HepG2 (cell line): ENCODE measurements around the gene TIFAB. TPM values are rescaled to one million over a fixed set of nuclear protein-coding genes. Genes with fewer than 3 reads are reported as not detected.

Experiments used
- ATAC-seq: fragments of 200-7000 bp; cut with Tn5 transposase; 3 replicates; pipeline ENCODE4 v1.9.1; 2020; ENCODE audit warnings: mild to moderate bottlenecking, moderate library complexity
- BruUV-seq: library from RNA; stranded (reverse); fragments of 400-500 nt; replicated peaks from 2 replicates; lab custom pipeline; 2021; lab: Mats Ljungman, UMichigan
- CTCF ChIA-PET: fragments of 300-600 bp; formaldehyde crosslinking; extraction: SDS; loops from one replicate; lab custom pipeline; 2021; ENCODE audit warnings: low total read pairs, inconsistent platforms, low intra/inter-chr PET ratio; lab: Yijun Ruan, JAX
- POLR2A ChIA-PET: fragments of 350-600 bp; sonication (Branson Sonifier 250); formaldehyde crosslinking; loops from one replicate; lab custom pipeline; 2020; ENCODE audit warnings: antibody characterized with exemption, inconsistent platforms; lab: Yijun Ruan, JAX
- DNase-seq: peaks from one replicate; pipeline ENCODE4 v3.0.0-alpha.2; 2015; ENCODE audit warnings: low spot score
- FAIRE-seq: peaks from 3 replicates; lab custom pipeline; 2011; peaks lifted over from hg19 to GRCh38; lab: Jason Lieb, UNC
- H2AFZ ChIP-seq: one replicate; pipeline ENCODE4 v1.6.1; 2011; ENCODE audit warnings: low read length, inconsistent platforms
- H3K27ac ChIP-seq: fragments of 300-600 bp; 3 replicates; pipeline ENCODE4 v1.8.0; 2011; ENCODE audit warnings: mixed run types, mild to moderate bottlenecking, mixed read lengths, low read length, inconsistent platforms; ENCODE audit not compliant: insufficient read depth; ENCODE audit errors: extremely low read length
- H3K27me3 ChIP-seq, 2 experiments: fragments of 200-600 bp in 1 of 2; 2 replicates in 1 of 2; 3 replicates in 1 of 2; pipeline versions ENCODE4 v1.6.0 to v1.8.0; 2011; ENCODE audit warnings: low read length in 2 of 2, mild to moderate bottlenecking in 2 of 2, moderate library complexity in 2 of 2, inconsistent platforms in 1 of 2; ENCODE audit not compliant: insufficient read depth in 2 of 2, control insufficient read depth in 1 of 2
- H3K36me3 ChIP-seq, 2 experiments: fragments of 200-600 bp in 1 of 2; replicated peaks in 1 of 2; 2 replicates in 1 of 2; 3 replicates in 1 of 2; pipeline versions ENCODE4 v1.5.1 to v1.8.0; 2011; ENCODE audit warnings: low read length in 2 of 2, inconsistent platforms in 1 of 2; ENCODE audit not compliant: insufficient read depth in 2 of 2, control insufficient read depth in 1 of 2
- H3K4me1 ChIP-seq: 2 replicates; pipeline ENCODE4 v1.5.1; 2012; ENCODE audit warnings: low read length, inconsistent platforms; ENCODE audit not compliant: insufficient read depth
- H3K4me2 ChIP-seq: 2 replicates; pipeline ENCODE4 v1.6.0; 2011; ENCODE audit warnings: low read depth, low read length, inconsistent platforms
- H3K4me3 ChIP-seq, 3 experiments: fragments of 200-600 bp in 1 of 3; sonication (generic), shearing (Covaris generic) in 1 of 3; replicated peaks in 1 of 3; 2 replicates each; pipeline ENCODE4 v1.5.1; 2011 to 2016; ENCODE audit warnings: low read length in 3 of 3, inconsistent platforms in 2 of 3, low read depth in 2 of 3, mild to moderate bottlenecking in 2 of 3, control low read depth in 1 of 3, mixed read lengths in 1 of 3; ENCODE audit not compliant: insufficient read depth in 1 of 3
- H3K79me2 ChIP-seq: one replicate; pipeline ENCODE4 v1.6.1; 2011; ENCODE audit warnings: low read length, inconsistent platforms; ENCODE audit not compliant: insufficient read depth
- H3K9ac ChIP-seq: 2 replicates; pipeline ENCODE4 v1.6.0; 2011; ENCODE audit warnings: mild to moderate bottlenecking, low read depth, low read length, inconsistent platforms; ENCODE audit not compliant: insufficient read depth
- H3K9me3 ChIP-seq: 2 replicates; pipeline ENCODE4 v1.5.1; 2012; ENCODE audit warnings: mild to moderate bottlenecking, low read length
- H4K20me1 ChIP-seq: 2 replicates; pipeline ENCODE4 v1.6.0; 2011; ENCODE audit warnings: inconsistent platforms, mild to moderate bottlenecking, low read length, moderate library complexity; ENCODE audit not compliant: insufficient read depth
- ASH2L ChIP-seq: fragments of 300-600, 200-600 bp; sonication (generic); IDR thresholded peaks from 2 replicates; pipeline ENCODE4 v1.7.0; 2017; ENCODE audit warnings: low read depth, mild to moderate bottlenecking, moderate library complexity, mixed read lengths, low read length; ENCODE audit not compliant: insufficient read length
- KDM1A ChIP-seq: IDR thresholded peaks from 2 replicates; pipeline ENCODE4 v1.6.1; 2016; ENCODE audit warnings: missing compliant biosample characterization
- LCORL ChIP-seq, 2 experiments: fragments of 450-650 bp in 1 of 2; sonication (generic) in 1 of 2; formaldehyde crosslinking in 1 of 2; IDR thresholded peaks; 2 replicates each; pipeline versions ENCODE4 v1.5.0 to v1.6.1; 2017 to 2020; ENCODE audit warnings: antibody characterized with exemption in 1 of 2, missing genetic modification reagents in 1 of 2
- NFE2 ChIP-seq: sonication (generic); formaldehyde crosslinking; IDR thresholded peaks from 2 replicates; pipeline ENCODE4 v1.4.0; 2020; ENCODE audit warnings: missing genetic modification reagents
- NR2F2 ChIP-seq: IDR thresholded peaks from 2 replicates; pipeline ENCODE4 v1.6.1; 2012; ENCODE audit warnings: low read depth, inconsistent platforms, borderline replicate concordance
- ZBTB43 ChIP-seq: sonication (generic); formaldehyde crosslinking; conservative IDR thresholded peaks from 2 replicates; pipeline ENCODE4 v1.4.0; 2020; ENCODE audit warnings: missing genetic modification reagents
- ZNF501 ChIP-seq: sonication (generic); formaldehyde crosslinking; IDR thresholded peaks from 2 replicates; pipeline ENCODE4 v1.5.1; 2020; ENCODE audit warnings: mild to moderate bottlenecking, moderate library complexity, missing genetic modification reagents
- ZNF800 ChIP-seq: sonication (generic); formaldehyde crosslinking; IDR thresholded peaks from 2 replicates; pipeline ENCODE4 v1.4.0; 2020; ENCODE audit warnings: missing genetic modification reagents
- WGBS: methylation state at CpG from one replicate; pipeline ENCODE4 v1.1.6; 2017; ENCODE audit warnings: low lambda C conversion rate; 5-methylcytosine and 5-hydroxymethylcytosine counted together
- in situ Hi-C: cut with HindIII; loops from 2 replicates; pipeline ENCODE4 v1.10.0; 2017; ENCODE audit warnings: low pct_unique_long_range_greater_than_20kb; ENCODE audit not compliant: extremely low pct_ligation_motif_present
- intact Hi-C: fragments of 100-400 bp; cut with micrococcal nuclease; formaldehyde crosslinking; loops from one replicate; pipeline ENCODE4 v1.10.0; 2022; ENCODE audit not compliant: unreplicated experiment
- polyA plus RNA-seq, 8 experiments: library from polyadenylated mRNA; depleted of rRNA in 3 of 8; stranded (reverse) in 7 of 8; unstranded in 1 of 8; fragments of >200 nt; fragmentation: Illumina TruSeq in 4 of 8; extraction: Trizol in 4 of 8; gene quantifications; 2 replicates each; pipeline versions ENCODE4 v1.2.1 to v1.2.3, GENCODE V29; 2011 to 2016; ENCODE audit warnings: low read depth in 4 of 8, missing spikeins in 1 of 8, mixed read lengths in 1 of 8; ENCODE audit not compliant: insufficient read depth in 1 of 8
- total RNA-seq, 5 experiments: library from RNA; depleted of rRNA; stranded (reverse); fragments of >200 nt; fragmentation: Illumina TruSeq; extraction: Trizol; gene quantifications; 2 replicates each; pipeline ENCODE4 v1.2.3, GENCODE V29; 2016; ENCODE audit warnings: low read depth in 1 of 5
- TF ChIP-seq, protein P1 (sequence below): sonication (generic); IDR thresholded peaks from 2 replicates; pipeline ENCODE4 v1.6.1; 2016; ENCODE audit warnings: low read depth, borderline replicate concordance
- TF ChIP-seq, protein P2 (sequence below), 2 experiments: sonication (generic) in 1 of 2; formaldehyde crosslinking in 1 of 2; IDR thresholded peaks; 2 replicates each; pipeline versions ENCODE4 v1.6.1 to v1.9.0; 2014 to 2022; ENCODE audit warnings: antibody characterized with exemption in 1 of 2, borderline replicate concordance in 1 of 2, inconsistent platforms in 1 of 2, low read depth in 1 of 2, missing genetic modification reagents in 1 of 2

Gene TIFAB
- total and polyA plus RNA-seq, 2 of the 13 experiments (the other 11 are each of a cell fraction or from before 2014, with no cell fraction given), result not detected

DNA sequence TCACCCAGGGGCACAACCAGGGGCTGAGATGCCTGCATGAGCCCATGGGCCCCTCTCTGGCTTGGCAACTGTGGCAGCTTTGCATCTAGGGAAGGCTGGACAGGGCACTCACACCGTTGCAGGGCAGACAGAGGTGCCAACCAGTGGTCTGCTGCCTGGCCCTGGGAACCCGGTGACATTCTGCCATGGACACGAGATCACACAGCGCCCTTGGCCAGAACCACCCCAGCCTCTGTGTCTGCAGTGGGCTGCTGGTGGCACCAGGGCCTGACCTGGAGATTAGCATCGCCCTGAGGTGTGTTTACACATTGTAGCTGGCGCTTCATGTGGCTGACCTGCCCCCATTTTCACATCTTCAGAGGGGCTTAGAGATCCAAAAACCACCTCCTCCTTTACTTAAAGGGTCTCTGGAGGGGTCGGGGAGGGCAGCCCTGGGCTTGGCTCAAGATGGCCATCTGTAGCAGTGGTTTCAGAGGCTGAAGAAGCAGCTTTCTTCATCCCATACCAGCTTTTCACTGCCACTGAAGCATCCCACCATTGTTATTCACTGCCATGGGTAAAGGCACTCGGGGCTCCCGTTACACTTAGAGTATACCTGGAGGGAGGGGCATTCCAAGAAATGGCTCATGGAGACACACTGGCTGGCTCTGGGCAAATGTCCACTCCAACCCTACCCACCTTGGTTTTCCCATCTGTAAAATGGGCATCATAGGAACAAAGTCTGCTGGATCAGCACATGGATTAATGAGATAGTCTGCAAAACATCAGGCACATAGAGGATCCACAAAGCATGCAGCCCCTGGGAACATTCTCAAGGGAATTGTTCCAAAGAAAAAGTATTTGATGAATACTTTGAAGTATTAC is 16.5 kb downstream of the TIFAB start:
- Histone ChIP-seq H4K20me1 (no peaks in the 10 kb centered on the region), H3K4me1 (peaks cover 54% of the 10 kb centered on the region), H2AFZ (no peak overlapping the region), H3K27me3 (peaks cover 0 to 14% of the 10 kb centered on the region in 2 experiments; a peak in 3 of 5 replicates), H3K9me3 (no peaks in the 10 kb centered on the region), H3K9ac (no peak overlapping the region), H3K4me2 (peak overlapping the region; percentile 96), H3K27ac (no peak overlapping the region), H3K4me3 (peak overlapping the region; percentile 28 to 66 (median 61); a peak in 4 of 6 replicates), H3K36me3 (no peaks in the 10 kb centered on the region), H3K79me2 (no peaks in the 10 kb centered on the region)
- no TSS peak for BruUV-seq
- POLR2A ChIA-PET, result interaction anchor here (1.7 kb wide), 1 partner anchor 173 kb away, joined by 4 read pairs; no protein-coding TSS in a partner anchor
- FAIRE-seq (no peak), ATAC-seq (peak; percentile 11), DNase-seq (no peak)
- intact Hi-C loops, result loop anchor here (10.0 kb wide), 1 partner anchor 111 kb away; no protein-coding TSS in a partner anchor
- CTCF ChIA-PET, result no interaction called here
- in situ Hi-C loops, result no loop called here
- 0% methylated on average over 3 of the region's 9 CpGs for WGBS
- TF ChIP-seq ZNF800 (no peak), LCORL (IDR thresholded peaks at IDR 0.05) (no peak), LCORL (CRISPR knock-in tag; IDR thresholded peaks at IDR 0.05) (no peak), ZNF501 (no peak), NFE2 (CRISPR knock-in tag) (no peak), KDM1A (peak; percentile 60; the same call in 1 of the 2 replicates), ASH2L (peak; percentile 1), ZBTB43 (CRISPR knock-in tag) (no peak), NR2F2 (no peak)
- TF ChIP-seq, protein P1, sequence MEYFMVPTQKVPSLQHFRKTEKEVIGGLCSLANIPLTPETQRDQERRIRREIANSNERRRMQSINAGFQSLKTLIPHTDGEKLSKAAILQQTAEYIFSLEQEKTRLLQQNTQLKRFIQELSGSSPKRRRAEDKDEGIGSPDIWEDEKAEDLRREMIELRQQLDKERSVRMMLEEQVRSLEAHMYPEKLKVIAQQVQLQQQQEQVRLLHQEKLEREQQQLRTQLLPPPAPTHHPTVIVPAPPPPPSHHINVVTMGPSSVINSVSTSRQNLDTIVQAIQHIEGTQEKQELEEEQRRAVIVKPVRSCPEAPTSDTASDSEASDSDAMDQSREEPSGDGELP, result no peak
- TF ChIP-seq, protein P2, sequence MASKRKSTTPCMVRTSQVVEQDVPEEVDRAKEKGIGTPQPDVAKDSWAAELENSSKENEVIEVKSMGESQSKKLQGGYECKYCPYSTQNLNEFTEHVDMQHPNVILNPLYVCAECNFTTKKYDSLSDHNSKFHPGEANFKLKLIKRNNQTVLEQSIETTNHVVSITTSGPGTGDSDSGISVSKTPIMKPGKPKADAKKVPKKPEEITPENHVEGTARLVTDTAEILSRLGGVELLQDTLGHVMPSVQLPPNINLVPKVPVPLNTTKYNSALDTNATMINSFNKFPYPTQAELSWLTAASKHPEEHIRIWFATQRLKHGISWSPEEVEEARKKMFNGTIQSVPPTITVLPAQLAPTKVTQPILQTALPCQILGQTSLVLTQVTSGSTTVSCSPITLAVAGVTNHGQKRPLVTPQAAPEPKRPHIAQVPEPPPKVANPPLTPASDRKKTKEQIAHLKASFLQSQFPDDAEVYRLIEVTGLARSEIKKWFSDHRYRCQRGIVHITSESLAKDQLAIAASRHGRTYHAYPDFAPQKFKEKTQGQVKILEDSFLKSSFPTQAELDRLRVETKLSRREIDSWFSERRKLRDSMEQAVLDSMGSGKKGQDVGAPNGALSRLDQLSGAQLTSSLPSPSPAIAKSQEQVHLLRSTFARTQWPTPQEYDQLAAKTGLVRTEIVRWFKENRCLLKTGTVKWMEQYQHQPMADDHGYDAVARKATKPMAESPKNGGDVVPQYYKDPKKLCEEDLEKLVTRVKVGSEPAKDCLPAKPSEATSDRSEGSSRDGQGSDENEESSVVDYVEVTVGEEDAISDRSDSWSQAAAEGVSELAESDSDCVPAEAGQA (IDR thresholded peaks at IDR 0.05; ENCODE audit: low read depth), result no peak
- TF ChIP-seq, protein P2 (CRISPR knock-in tag; IDR thresholded peaks at IDR 0.05; ENCODE audit: borderline replicate concordance), result no peak
